Keratinocyte (primary cell): ENCODE measurements around the gene NUDT3.

ENCODE experiments used
- CTCF ChIP-seq, 3 experiments: IDR thresholded peaks in 1 of 3; conservative IDR thresholded peaks in 1 of 3; optimal IDR thresholded peaks in 1 of 3; 2 replicates in 2 of 3; 3 replicates in 1 of 3; pipeline versions ENCODE3 to v1.5.1; 2011; ENCODE audit warnings: low read length in 3 of 3, mild to moderate bottlenecking in 3 of 3, moderate library complexity in 2 of 3, control low read depth in 1 of 3, inconsistent platforms in 1 of 3; ENCODE audit not compliant: insufficient read depth in 2 of 3; ENCODE audit errors: extremely low read depth in 1 of 3
- EZH2 ChIP-seq: IDR thresholded peaks from one replicate; pipeline ENCODE4 v1.6.1; 2012; ENCODE audit warnings: inconsistent platforms, mild to moderate bottlenecking, low read length, moderate library complexity

- no peak for TF ChIP-seq CTCF (optimal IDR thresholded peaks at IDR 0.05 in 1 of 3, IDR thresholded peaks at IDR 0.05 in 1 of 3, conservative IDR thresholded peaks at IDR 0.05 in 1 of 3; ENCODE audit: extremely low read depth in 1 of 3, insufficient read depth in 2 of 3, low read length in 3 of 3)
- TF ChIP-seq EZH2 = no peak
These were observed 7.9 kb downstream of the NUDT3 start for GRCh38 chr6:34384321-34385153.
